ENCODE data around the gene FGF2. TPM values are rescaled to one million over a fixed set of nuclear protein-coding genes. Genes with fewer than 3 reads are reported as not detected.

FGF2 gene
- total RNA-seq, 4 donors from 2014 or later: 32.5 to 54.7 (median 41.8) TPM

DNA sequence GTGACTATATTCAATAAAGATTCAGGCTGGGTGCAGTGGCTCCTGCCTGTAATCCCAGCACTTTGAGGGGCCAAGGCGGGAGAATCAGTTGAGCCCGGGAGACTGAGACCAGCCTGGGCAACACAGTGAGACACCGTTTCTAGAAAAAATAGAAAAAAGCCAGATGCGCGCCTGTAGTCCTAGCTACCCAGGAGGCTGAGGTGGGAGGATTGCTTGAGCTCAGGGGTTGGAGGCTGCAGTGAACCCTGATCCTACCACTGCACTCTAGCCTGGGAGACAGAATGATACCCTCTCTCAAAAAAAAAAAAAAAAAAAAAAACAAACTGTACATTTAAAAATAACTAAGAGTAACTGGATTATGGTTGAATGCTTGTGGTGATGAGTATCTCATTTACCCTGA lies 94.7 kb downstream of the FGF2 start:
- H3K27me3 ChIP-seq: no peaks in the 10 kb centered on the region
- WGBS, 2 donors (ENCODE audit: low coverage in 1 of 2): 70% methylated on average over 4 of the region's 5 CpGs; no CpG with 5 or more reads in 1 of the 2 donors
- no peak for TF ChIP-seq EP300 (IDR thresholded peaks at IDR 0.05)
- TF ChIP-seq POLR2A (IDR thresholded peaks at IDR 0.05): no peak
- no peak for TF ChIP-seq POLR2AphosphoS5 (IDR thresholded peaks at IDR 0.05)
- TF ChIP-seq, protein P1, sequence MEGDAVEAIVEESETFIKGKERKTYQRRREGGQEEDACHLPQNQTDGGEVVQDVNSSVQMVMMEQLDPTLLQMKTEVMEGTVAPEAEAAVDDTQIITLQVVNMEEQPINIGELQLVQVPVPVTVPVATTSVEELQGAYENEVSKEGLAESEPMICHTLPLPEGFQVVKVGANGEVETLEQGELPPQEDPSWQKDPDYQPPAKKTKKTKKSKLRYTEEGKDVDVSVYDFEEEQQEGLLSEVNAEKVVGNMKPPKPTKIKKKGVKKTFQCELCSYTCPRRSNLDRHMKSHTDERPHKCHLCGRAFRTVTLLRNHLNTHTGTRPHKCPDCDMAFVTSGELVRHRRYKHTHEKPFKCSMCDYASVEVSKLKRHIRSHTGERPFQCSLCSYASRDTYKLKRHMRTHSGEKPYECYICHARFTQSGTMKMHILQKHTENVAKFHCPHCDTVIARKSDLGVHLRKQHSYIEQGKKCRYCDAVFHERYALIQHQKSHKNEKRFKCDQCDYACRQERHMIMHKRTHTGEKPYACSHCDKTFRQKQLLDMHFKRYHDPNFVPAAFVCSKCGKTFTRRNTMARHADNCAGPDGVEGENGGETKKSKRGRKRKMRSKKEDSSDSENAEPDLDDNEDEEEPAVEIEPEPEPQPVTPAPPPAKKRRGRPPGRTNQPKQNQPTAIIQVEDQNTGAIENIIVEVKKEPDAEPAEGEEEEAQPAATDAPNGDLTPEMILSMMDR (IDR thresholded peaks at IDR 0.05): no peak
- H3K36me3 ChIP-seq: peaks cover 0 to 6% of the 10 kb centered on the region in 2 donors
- peaks cover 0 to 28% (median 8%) of the 10 kb centered on the region in 3 donors for H3K4me1 ChIP-seq
- ATAC-seq: no peak
- H3K9me3 ChIP-seq: no peaks in the 10 kb centered on the region
- peak overlapping the region in 2 of 4 donors; percentile 83 to 84 for H3K27ac ChIP-seq
- H3K4me3 ChIP-seq: peak overlapping the region; percentile 72 to 83

DNA sequence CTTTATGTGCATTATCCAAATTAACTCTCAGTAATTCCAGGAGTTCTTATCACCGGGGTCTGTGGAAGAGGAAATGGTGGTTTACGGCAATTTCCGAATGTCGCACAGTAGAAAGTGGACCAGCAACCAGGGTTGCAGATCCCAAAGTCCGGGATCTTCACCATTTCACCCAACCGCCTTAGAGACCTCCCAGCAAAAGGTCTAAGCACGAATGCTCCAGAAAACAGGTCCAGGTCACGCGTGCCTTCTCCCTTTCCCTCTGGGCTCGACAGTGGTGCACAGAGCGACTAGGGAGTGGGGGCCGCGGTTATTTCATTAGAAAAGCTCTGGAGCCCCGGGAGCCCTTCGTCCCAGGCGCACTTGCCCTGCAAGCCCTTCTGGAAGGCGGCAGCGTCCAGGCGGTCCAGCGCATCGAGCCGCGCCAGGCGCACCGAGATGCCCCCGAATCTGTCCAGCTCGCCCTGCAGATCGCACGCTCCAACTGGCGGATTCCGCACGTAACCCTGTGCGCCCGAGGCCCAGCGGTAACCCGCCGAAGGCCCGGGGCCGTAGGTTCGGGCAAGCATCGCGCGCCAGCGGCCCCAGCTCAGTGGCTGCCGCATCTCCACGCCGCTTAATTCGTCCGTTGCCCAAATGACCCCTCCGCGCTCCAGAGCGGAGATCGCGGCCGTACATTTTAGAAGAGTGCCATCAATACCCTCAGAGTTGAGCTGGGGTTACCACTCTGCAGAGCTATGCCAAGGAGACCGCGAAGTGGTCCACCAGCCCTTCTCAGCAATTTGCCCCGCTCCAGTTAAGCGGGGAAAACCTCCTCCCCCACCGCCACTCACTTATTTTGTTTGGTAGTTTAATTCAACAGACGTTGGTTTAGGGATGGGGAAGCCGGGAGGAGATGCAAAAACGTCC lies 95.6 kb downstream of the FGF2 start, which contains the start of gene NUDT6:
Gene NUDT6 (minus strand): TSS at position 627 of the 906 bp plus-strand sequence. CDS start 25 bp downstream, at position 602.
- Histone ChIP-seq H3K36me3 (no peaks in the 10 kb centered on the region), H3K9me3 (no peaks in the 10 kb centered on the region), H3K4me1 (peaks cover 0 to 28% (median 8%) of the 10 kb centered on the region in 3 donors), H3K27me3 (no peaks in the 10 kb centered on the region), H3K27ac (peak within 1 kb of the TSS; percentile 15 to 84 (median 80)), H3K4me3 (peak within 1 kb of the TSS; percentile 72 to 83)
- 0% methylated on average over 19 to 25 of the region's 63 CpGs for WGBS, 2 donors (ENCODE audit: low coverage in 1 of 2)
- peak; percentile 71 for ATAC-seq
- TF ChIP-seq, protein P1 (IDR thresholded peaks at IDR 0.05): peak in 1 of 4 experiments; percentile 11
- TF ChIP-seq EP300 (IDR thresholded peaks at IDR 0.05): no peak
- no peak for TF ChIP-seq POLR2A (IDR thresholded peaks at IDR 0.05)

DNA sequence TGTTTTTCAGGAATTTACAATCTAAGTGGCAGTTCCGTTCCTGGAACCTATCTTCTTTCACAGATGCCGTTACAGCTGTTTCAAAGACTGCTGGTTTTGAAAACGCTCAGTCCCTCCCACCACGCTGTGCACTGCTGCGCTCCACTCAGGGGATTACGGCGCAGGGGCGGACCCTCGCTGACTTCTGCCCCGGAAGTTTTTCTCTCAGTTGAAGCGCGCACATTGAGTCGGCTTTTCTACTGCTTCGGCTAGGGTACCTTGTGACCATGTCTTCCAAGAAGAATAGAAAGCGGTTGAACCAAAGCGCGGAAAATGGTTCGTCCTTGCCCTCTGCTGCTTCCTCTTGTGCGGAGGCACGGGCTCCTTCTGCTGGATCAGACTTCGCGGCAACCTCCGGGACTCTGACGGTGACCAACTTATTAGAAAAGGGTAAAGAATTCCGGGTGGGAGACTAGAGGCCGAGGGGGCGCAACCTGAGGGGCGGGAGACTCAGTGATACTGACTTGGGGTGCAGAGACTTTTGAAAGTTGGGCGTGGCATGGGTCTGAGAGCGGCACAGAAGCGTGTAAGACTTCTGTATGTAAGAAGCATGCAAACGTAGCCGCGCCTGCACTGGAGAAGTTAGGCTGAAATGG lies 96.4 kb downstream of the FGF2 start:
- Histone ChIP-seq H3K9me3 (no peaks in the 10 kb centered on the region), H3K36me3 (peaks cover 0 to 4% of the 10 kb centered on the region in 2 donors), H3K4me1 (peaks cover 0 to 28% (median 8%) of the 10 kb centered on the region in 3 donors), H3K27ac (peak overlapping the region; percentile 6 to 84 (median 80)), H3K27me3 (no peaks in the 10 kb centered on the region), H3K4me3 (peak overlapping the region; percentile 72 to 83)
- TF ChIP-seq EP300 (IDR thresholded peaks at IDR 0.05) (no peak), POLR2AphosphoS5 (IDR thresholded peaks at IDR 0.05) (peak; percentile 14), POLR2A (IDR thresholded peaks at IDR 0.05) (no peak)
- TF ChIP-seq, protein P1 (IDR thresholded peaks at IDR 0.05): no peak
- 0 to 1% methylated on average over 11 to 15 of the region's 34 CpGs for WGBS, 2 donors (ENCODE audit: low coverage in 1 of 2)
- peak; percentile 94 for ATAC-seq

DNA sequence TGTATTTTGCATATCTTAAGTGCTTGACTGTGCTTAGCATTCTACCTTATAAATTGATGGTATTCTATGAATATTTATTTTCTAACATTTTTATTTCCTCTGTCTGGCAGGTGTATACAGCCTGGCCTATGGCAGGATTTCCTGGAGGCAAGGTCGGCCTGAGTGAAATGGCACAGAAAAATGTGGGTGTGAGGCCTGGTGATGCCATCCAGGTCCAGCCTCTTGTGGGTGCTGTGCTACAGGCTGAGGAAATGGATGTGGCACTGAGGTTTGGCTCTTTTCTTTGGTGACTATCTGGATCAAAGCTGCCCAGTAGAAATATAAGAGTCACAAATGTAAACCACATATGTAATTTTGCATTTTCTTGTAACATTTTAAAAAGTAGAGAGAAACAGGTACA lies 102.3 kb downstream of the FGF2 start:
- 50 to 60% methylated on average over 1 of the region's 1 CpG for WGBS, 2 donors (ENCODE audit: low coverage in 1 of 2)
- no peak for ATAC-seq
- Histone ChIP-seq H3K36me3 (peaks cover 0 to 49% of the 10 kb centered on the region in 2 donors), H3K27me3 (no peaks in the 10 kb centered on the region), H3K9me3 (no peaks in the 10 kb centered on the region), H3K4me1 (peaks cover 0 to 13% (median 4%) of the 10 kb centered on the region in 3 donors), H3K4me3 (no peak overlapping the region), H3K27ac (no peak overlapping the region)
- no peak for TF ChIP-seq POLR2A (IDR thresholded peaks at IDR 0.05)
- no peak for TF ChIP-seq POLR2AphosphoS5 (IDR thresholded peaks at IDR 0.05)
- TF ChIP-seq, protein P1 (IDR thresholded peaks at IDR 0.05): no peak
- no peak for TF ChIP-seq EP300 (IDR thresholded peaks at IDR 0.05)
